ENCODE data around the gene DNAJB13. TPM values are rescaled to one million over a fixed set of nuclear protein-coding genes. Genes with fewer than 3 reads are reported as not detected.

DNAJB13 gene
- total RNA-seq, 6 experiments from 2014 or later: not detected

GRCh38 chr11:74004759-74005615 lies 54.2 kb downstream of the DNAJB13 start:
- peak; percentile 33 to 70 (median 54) for ATAC-seq
- no peak for DNase-seq
- no peak overlapping the region for H3K4me3 ChIP-seq
- no peak overlapping the region for H3K27ac ChIP-seq
- no peaks in the 10 kb centered on the region for H3K9me3 ChIP-seq
- H3K4me1 ChIP-seq: peaks cover 0 to 4% (median 0%) of the 10 kb centered on the region in 4 donors
- 76% methylated on average over 7 of the region's 11 CpGs for WGBS (ENCODE audit: insufficient coverage, low coverage, low lambda C conversion rate, missing lambda C conversion rate)
- intact Hi-C loops (cut with DNase I): no loop called here
- no peak for TF ChIP-seq CTCF (IDR thresholded peaks at IDR 0.05)
- no peak for TF ChIP-seq POLR2A (IDR thresholded peaks at IDR 0.05)
- no peaks in the 10 kb centered on the region for H3K27me3 ChIP-seq
- no peaks in the 10 kb centered on the region for H3K36me3 ChIP-seq

- H3K36me3 ChIP-seq: no peaks in the 10 kb centered on the region
- no peak overlapping the region for H3K27ac ChIP-seq
- DNase-seq: no peak
- peaks cover 0 to 4% (median 0%) of the 10 kb centered on the region in 4 donors for H3K4me1 ChIP-seq
- ATAC-seq: no peak
- H3K27me3 ChIP-seq: no peaks in the 10 kb centered on the region
- intact Hi-C loops (cut with DNase I): no loop called here
- H3K9me3 ChIP-seq: no peaks in the 10 kb centered on the region
- no peak overlapping the region for H3K4me3 ChIP-seq
- 95% methylated on average over 22 of the region's 29 CpGs for WGBS (ENCODE audit: insufficient coverage, low coverage, low lambda C conversion rate, missing lambda C conversion rate)
- TF ChIP-seq POLR2A (IDR thresholded peaks at IDR 0.05): no peak
- TF ChIP-seq CTCF (IDR thresholded peaks at IDR 0.05): no peak
These were observed 55.1 kb downstream of the DNAJB13 start for GRCh38 chr11:74005721-74006517.

GRCh38 chr11:74006743-74007304 lies 56.0 kb downstream of the DNAJB13 start:
- no peaks in the 10 kb centered on the region for H3K36me3 ChIP-seq
- H3K27ac ChIP-seq: no peak overlapping the region
- H3K27me3 ChIP-seq: no peaks in the 10 kb centered on the region
- ATAC-seq: peak in 3 of 4 donors; percentile 18 to 28 (median 27)
- intact Hi-C loops (cut with DNase I): no loop called here
- TF ChIP-seq CTCF (IDR thresholded peaks at IDR 0.05) (no peak), POLR2A (IDR thresholded peaks at IDR 0.05) (no peak)
- DNase-seq: no peak
- peaks cover 0 to 4% (median 0%) of the 10 kb centered on the region in 4 donors for H3K4me1 ChIP-seq
- WGBS (ENCODE audit: insufficient coverage, low coverage, low lambda C conversion rate, missing lambda C conversion rate): 100% methylated on average over 1 of the region's 7 CpGs
- no peak overlapping the region for H3K4me3 ChIP-seq
- no peaks in the 10 kb centered on the region for H3K9me3 ChIP-seq

- ATAC-seq: no peak
- TF ChIP-seq POLR2A (IDR thresholded peaks at IDR 0.05): no peak
- TF ChIP-seq CTCF (IDR thresholded peaks at IDR 0.05): no peak
- Histone ChIP-seq H3K36me3 (no peaks in the 10 kb centered on the region), H3K27ac (no peak overlapping the region), H3K4me1 (peaks cover 0 to 4% (median 0%) of the 10 kb centered on the region in 4 donors), H3K27me3 (no peaks in the 10 kb centered on the region), H3K9me3 (no peaks in the 10 kb centered on the region), H3K4me3 (no peak overlapping the region)
- no peak for DNase-seq
- intact Hi-C loops (cut with DNase I): no loop called here
- WGBS (ENCODE audit: insufficient coverage, low coverage, low lambda C conversion rate, missing lambda C conversion rate): 96% methylated on average over 6 of the region's 6 CpGs
These were observed 57.0 kb downstream of the DNAJB13 start for GRCh38 chr11:74007691-74008372.

All from right lobe of liver (tissue), 6 donors.